AG10803 (cell line): Measurements from ENCODE around the gene GFRA1.

ENCODE experiments used
- DNase-seq: peaks from one replicate; pipeline ENCODE4 v3.0.0; 2010; ENCODE audit warnings: low read depth
- H3K4me3 ChIP-seq: 2 replicates; pipeline ENCODE4 v1.5.1; 2011; ENCODE audit warnings: mild to moderate bottlenecking, low read length, control low read depth
- CTCF ChIP-seq: conservative IDR thresholded peaks from 2 replicates; pipeline ENCODE4 v1.5.1; 2011; ENCODE audit warnings: mild to moderate bottlenecking, low read length, control low read depth, inconsistent platforms

GFRA1 gene

GRCh38 chr10:116156819-116157218 lies 116.2 kb downstream of the GFRA1 start:
- DNase-seq = no peak
- H3K4me3 ChIP-seq = no peak overlapping the region
- no peak for TF ChIP-seq CTCF

- no peak for TF ChIP-seq CTCF
- no peak for DNase-seq
- no peak overlapping the region for H3K4me3 ChIP-seq
Measured at GRCh38 chr10:116155191-116155590, 117.8 kb downstream of the GFRA1 start.

GRCh38 chr10:116154651-116155050 lies 118.4 kb downstream of the GFRA1 start:
- no peak for DNase-seq
- TF ChIP-seq CTCF = no peak

GRCh38 chr10:116151076-116151475 lies 121.9 kb downstream of the GFRA1 start:
- DNase-seq = peak; percentile 15

More at GRCh38 chr10:116154651-116155050, 118.4 kb downstream of the GFRA1 start:
- no peak overlapping the region for H3K4me3 ChIP-seq

GRCh38 chr10:116150606-116151005 lies 122.4 kb downstream of the GFRA1 start:
- no peak for DNase-seq
- H3K4me3 ChIP-seq = no peak overlapping the region
- TF ChIP-seq CTCF = no peak

More at GRCh38 chr10:116151076-116151475, 121.9 kb downstream of the GFRA1 start:
- TF ChIP-seq CTCF = no peak
- no peak overlapping the region for H3K4me3 ChIP-seq

- no peak for DNase-seq
- no peak for TF ChIP-seq CTCF
- H3K4me3 ChIP-seq = no peak overlapping the region
Measured at GRCh38 chr10:116147147-116147905, 125.7 kb downstream of the GFRA1 start.
